GM19238 (cell line): ENCODE measurements around the gene SLC6A7.

Source experiments
- DNase-seq: peaks from one replicate; pipeline ENCODE4 v3.0.0; 2011; ENCODE audit warnings: low spot score; ENCODE audit not compliant: insufficient read length

Gene SLC6A7

GRCh38 chr5:150258130-150258529 lies 68.3 kb downstream of the SLC6A7 start:
- no peak for DNase-seq
